DMS114 treated with DMSO at 0.1 percent for 48 hours (cell line): Measurements from ENCODE around the gene CCDC69.
"Not testable (repeated sequence)": the region's sequence is repeated elsewhere in the genome, so short reads cannot be mapped to it uniquely, and the experiment has no call there.

ENCODE experiments used
- DNase-seq: peaks from one replicate; lab custom pipeline; 2025; ENCODE audit not compliant: unreplicated experiment; lab: John Stamatoyannopoulos, UW

CCDC69 gene, protein sequence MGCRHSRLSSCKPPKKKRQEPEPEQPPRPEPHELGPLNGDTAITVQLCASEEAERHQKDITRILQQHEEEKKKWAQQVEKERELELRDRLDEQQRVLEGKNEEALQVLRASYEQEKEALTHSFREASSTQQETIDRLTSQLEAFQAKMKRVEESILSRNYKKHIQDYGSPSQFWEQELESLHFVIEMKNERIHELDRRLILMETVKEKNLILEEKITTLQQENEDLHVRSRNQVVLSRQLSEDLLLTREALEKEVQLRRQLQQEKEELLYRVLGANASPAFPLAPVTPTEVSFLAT

DNA sequence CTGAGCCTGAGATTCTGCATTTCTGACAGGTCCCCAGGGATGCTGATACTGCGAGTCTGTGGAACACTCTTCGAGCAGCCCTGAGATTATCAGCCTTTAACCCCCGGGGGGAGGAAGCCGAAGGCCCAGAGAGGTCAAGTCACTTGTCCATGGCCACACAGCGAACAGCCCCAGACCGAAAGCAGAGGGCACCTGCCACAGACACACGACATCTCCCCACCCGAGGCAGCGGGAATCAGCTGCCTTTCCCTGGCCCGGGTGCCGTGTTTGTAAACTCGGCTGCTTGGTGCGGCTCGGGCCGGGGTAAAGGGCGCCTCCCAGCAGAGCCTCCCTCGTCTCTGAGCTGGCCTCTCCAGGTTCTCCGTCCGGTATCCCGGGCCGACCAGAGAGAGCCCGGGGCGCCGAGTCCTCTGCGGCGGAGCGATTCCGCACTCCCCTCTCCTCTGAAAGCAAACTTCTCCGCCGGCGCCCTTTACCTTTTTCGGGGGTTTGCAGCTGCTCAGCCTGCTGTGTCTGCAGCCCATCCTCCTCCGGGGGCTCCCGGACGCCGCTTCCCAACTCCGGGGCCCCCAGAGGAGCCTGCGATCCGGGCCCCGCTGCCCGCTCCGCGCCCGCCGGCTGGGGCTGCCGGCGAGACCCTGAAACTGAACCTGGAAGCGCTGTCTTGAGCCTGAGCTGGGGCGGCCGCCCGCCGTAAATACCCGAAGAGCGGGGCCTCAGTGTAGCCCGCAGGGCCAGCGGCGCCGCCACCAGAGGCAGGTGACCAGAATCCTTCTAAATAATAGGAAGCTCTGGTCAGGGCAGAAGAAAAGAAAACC is at the start of gene CCDC69:
TSS of gene CCDC69 (minus strand) at position 646 of the 818 bp plus-strand sequence. CDS start at position 524, 122 bp downstream.
- peak; percentile 58 for DNase-seq

DNA sequence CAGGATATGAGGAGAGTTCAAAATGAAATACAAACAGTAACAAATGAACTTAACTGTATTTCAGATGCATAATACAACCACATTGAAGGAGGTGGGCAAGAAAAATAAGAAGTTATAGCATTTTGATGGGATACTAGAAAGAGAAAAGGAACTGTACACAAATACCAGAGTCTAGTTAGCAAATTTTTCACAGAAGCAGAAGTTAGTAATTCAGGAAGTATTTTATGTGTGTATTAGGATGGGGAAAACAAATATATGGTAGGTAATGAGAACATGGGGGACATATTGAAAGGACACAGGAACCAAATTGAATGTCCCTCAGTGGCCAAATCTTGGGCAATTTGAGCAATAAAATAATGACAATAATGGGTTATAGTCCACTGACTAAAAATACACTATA is 47.4 kb upstream of the CCDC69 start:
- no peak for DNase-seq

DNA sequence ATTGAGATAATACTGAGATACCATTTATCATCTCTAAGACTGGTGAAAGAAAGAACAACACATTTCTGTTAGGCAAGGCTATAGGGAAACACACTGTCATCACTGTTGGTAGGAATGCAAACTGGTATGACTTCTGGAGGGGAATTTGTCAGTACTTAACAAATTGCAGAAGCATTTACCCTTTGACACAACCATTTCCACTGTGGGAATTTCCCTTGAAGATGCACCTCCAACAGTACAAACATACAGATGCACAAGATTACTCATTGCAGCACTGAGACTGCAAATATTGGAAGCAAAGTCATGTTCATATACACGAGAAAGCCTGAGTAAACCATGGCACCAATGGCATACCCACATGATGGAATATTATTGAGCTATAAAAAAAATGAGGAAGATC is 46.7 kb upstream of the CCDC69 start:
- DNase-seq = no peak

DNA sequence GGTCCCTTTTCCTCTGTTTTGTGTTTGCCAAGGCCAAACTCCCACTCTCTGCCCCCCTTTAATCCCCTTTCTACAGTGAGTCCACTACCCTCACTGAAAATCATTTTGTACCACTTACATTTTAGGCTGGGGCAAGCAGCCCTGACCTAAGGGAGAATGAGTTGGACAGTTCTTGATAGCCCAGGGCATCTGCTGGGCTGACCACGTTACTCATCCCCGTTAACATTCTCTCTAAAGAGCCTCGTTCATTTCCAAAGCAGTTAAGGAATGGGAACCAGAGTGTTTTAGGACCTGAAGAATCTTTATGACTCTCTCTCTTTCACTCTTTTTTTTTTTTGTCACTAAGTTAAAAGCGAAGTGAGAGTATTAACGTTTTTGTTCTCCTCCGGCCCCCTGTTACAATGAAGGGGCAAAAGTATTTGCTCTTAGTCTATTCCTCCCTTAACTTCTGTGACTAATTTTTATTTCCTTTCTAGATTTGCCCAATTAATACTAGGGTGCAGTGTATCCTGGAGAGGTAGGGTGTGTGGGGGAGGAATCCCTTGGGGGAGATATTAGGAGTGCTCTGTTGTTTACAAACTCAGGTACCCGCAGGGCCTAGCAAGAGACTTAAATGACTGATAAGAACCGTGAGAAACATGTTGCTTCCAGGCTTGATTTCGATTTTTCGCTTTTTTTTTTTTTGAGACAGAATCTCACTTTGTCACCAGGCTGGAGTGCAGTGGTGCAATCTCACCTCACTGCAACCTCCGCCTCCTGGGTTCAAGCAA is 43.8 kb upstream of the CCDC69 start:
- no peak for DNase-seq

DNA sequence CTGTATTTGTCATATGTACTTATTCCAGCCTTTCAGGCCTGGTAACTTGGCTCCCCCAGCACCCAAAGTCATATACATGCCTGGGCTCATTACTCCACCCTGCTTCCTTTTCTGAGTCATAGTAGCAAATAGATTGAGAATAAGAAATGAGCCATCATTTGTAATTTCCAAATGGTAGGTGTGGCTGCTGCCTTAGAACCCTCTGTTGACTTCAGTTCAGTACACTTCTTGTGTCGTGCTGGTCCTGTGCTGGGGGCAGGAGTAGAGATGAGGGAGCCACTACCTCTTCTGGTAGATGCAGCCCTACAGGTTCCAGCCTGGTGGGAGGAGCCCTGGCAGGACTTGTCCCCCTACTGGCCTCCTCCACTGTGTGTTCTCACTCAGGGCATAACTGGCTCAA is 40.2 kb upstream of the CCDC69 start:
- no peak for DNase-seq

DNA sequence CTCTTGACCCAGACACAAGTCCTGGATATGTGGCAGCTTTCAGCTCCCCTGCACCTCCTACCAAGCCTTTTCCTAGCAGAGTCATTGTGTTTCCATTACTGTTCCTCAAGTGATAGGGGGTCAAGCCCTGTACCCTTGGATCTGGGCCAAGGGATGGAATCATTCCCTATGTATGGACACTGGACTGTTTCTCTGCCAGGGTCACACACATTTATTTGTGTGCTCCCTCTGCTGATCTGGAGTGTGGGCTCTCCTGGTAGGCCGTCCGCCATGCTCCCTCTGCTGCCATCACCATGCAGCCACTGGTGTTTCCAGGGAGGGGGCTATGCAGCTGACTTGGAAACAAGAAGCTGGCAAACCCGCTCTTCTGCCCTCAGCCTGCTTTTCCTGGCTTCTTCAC is 38.6 kb upstream of the CCDC69 start:
- DNase-seq = no peak

DNA sequence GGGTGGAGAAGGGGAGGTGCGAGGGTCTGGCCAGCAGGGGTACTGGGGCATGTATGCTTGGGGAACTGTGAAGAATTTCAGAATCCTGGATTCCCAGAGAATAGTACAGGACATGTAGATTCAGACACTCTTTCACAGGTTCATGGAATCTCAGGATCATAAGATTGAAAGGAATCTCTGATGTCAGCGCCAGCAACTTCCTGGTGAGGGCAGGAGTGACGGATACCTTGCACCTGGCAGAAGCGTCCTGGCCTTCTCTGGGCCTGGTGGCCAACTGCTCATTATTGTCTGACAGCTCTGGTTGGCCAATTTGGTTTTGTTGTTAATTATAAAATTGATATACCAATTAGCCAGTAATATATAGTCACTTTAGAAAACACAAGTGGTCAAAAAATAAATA is 36.0 kb upstream of the CCDC69 start:
- DNase-seq = no peak

DNA sequence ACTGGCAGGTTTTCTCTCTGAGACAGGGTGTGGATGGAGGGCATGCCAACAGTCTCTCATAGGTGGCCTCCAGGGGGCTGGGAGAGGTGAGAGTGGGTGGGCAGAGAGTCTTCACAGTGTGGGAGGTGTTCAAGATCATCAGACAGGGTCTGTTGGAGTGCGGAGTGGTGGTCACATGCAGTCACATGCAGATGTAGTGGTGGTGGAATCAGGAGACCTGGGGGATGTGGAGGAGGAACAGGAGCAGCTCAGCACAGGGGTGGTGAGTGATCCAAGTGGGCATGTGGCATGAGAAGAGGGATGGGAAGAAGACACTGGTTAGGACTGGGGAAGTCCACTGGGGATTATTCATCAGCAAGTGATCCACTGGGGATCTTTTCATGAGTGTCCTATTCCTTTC is 34.9 kb upstream of the CCDC69 start:
- DNase-seq = no peak

DNA sequence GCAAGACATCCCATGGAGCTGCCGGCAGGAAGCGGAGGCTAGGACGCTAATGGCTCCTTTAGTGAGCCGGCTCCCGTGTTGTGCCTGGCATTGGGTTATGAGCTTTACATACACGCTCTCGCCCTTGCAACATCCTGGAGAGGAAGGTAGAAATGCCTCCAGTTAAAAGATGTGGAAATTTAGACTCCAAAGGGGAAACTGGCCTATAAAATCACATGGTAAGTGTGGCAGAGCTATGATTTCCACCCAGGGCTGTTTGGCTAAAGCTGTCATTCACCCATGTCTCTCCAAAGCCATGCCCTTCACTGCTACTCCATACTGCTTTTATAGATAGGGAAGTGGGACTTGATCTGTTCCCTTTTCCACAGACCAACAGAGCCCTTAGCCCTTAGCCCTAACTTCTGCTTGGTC is 34.3 kb upstream of the CCDC69 start:
- no peak for DNase-seq

DNA sequence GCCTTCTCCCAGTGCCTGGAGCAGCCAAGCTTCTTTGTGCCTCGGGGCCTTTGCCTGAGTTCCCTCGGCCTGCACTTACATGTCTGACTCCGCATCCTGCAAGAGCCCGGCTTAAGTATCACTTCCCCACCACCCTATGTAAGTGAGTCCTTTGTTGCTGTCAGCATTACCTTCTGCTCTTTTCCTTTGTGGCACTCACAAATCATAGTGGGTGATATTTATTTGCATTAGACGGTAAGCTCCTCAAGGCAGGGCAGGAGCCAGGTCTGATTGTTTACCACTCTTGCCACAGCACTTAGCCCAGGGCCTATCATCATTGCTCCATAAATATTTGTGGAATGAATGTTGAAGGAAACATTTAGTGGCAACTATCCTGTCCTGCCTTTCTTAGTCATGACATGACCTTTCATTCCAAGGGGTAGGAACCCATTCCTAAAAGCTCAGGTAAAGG is 33.9 kb upstream of the CCDC69 start:
- DNase-seq = no peak

DNA sequence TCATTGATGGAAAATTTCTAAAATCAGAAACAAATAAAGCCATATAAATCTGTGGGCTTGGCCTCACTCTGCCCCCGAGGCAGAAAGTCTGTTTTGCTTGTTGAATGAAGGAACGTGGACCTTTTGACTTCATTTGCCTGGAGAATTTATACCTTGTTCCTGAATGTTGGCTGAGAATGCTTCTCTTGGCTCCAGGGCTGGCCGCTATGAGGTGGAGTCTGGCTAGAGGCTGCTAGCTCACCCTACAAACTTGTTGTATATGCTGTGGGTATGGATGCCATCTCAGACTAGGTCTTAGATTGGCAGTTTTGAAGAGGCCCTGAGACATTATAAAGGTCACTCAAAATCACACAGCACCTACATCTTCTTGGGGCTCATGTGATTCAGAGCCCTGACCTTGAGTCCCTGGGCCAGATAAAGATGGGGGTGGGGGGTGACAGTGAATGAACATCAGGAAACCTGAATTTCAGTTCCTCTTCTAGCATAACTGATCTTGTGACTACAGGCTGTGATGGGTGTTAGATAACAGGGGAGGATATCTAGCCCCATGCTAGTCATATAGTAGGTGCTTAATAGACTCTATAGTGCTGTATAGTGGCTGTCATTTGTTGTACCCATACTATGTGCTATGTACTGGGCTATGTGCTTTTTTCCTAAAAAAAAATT is 31.9 kb upstream of the CCDC69 start:
- DNase-seq = no peak

DNA sequence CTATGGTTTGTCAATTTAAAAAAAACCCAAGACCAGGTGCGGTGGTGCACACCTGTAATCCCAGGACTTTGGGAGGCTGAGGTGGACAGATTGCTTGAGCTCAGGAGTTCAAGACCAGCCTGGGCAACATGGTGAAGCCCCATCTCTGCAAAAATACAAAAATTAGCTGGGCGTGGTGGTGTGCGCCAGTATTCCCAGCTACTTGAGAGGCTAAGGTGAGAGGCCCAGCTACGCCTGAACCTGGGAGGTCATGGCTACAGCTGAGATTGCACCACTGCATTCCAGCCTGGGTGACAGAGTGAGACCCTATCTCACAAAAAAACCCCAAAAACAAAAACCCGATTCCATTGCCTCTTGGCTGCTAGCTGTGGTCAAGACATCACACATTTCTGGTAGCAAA is 31.1 kb upstream of the CCDC69 start:
- DNase-seq = not testable (repeated sequence)

DNA sequence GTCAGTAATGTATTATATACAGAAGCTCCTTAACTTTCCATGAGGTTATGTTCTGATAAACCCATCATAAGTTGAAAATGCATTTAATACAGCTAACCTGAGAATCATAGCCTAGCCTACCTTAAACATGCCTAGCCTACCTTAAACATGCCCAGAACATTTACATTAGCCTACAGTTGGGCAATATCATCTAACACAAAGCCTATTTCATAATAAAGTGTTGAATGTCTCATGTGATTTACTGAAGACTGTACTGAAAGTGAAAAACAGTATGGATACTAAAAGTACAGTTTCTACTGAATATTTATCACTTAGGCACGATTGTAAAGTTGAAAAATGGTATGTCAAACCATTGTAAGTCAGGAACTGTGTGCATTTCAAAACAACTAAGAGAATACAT is 30.7 kb upstream of the CCDC69 start:
- DNase-seq = no peak

DNA sequence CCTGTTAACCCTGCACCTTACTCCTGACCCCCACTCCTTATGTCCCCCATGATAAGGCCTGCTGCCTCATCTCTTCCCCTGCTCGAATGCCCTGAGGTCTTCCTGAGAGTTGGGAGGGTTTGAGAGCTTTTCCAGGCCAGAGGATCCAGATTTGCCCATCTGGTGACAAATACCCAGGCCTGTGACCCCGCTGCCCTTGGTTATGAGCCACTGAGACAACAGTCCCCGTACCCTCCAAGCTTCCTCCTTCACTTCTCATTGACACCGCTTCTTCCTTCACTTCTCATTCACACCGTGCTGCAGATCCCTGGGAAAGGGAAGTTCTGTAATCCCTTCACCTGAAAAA is 29.7 kb upstream of the CCDC69 start:
- DNase-seq = no peak

DNA sequence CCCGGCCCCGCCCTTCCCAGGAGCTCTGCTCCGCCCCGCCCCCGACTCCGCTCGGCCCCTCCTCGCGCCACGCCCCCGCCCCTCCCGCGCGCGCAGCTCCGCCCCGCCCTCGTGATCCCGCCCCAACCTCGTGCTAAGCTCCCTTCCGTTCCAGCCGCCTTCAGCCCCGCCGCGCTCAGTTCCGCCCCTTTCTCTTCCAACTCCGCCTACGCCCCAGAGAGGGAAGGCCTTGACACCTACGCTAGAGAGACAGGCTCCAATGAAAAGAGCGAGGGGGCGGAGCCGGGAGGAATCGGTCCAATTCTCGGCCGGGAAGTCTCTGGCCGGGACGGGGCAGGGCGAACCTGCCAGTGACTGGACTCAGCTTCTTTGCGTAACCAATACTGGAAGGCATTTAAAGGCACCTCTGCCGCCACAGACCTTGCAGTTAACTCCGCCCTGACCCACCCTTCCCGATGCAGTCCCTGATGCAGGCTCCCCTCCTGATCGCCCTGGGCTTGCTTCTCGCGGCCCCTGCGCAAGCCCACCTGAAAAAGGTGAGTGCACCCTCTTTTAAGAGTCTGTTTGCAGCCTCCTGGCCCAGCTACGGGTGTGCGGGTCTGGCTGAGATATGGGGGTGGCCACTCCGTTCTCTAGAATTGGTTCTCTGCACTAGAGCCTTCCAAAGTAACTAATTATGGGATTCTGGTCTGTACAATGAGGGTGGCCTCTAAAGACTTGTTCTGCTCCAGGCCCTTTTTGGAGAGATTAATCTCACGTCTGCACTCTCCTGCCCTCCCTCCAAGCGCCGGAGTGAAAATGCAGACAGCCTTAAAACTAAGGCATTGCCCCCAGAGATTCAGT is 29.1 kb upstream of the CCDC69 start, which contains the start of gene GM2A:
TSS of gene GM2A (plus strand) at position 424 of the 843 bp plus-strand sequence. CDS start at position 456, 32 bp downstream.
- DNase-seq = peak; percentile 99

DNA sequence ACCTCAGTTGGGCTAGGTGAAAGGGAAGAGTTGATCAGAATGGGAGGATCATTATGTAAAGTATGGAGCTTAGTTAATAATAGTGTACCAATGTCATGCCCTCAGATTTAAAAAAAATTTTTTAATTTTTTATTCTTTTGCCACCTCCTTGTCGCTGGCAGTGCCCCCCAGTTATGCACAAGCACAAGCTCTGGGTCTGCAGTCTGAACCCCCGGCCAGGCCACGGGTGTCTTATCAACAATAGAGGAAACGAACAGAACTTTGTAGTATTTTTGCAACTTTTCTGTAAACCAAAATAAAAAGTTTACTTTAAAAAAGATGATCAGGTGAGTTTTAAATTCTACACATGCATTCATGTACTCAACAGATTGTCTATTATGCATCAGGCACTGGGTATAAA is 27.7 kb upstream of the CCDC69 start:
- no peak for DNase-seq

DNA sequence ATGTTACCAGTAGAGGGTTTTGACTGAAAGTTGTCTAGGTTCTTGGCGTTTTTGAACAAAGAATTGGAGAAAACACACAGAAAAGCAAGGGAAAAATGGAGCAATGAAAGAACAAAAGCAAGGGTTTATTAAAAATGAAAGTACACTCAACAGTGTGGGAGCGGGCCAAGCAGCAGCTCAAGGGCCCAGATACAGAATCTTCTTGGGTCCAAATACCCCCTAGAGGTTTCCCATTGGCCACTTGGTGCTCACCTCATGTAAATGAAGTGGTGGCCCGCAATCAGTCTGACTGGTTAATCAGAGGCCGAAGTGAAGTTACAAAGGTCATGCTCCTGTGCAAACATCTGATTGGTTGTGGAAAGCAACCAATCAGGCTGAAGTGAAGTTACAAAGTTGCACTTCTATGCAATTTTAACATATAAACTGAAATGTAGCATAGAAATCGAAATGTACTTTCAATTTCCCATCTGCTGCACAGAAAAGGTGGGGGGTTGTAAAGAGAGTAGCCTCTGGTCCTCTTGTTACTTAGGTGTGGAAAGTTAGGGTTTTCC is 27.2 kb upstream of the CCDC69 start:
- DNase-seq = no peak

DNA sequence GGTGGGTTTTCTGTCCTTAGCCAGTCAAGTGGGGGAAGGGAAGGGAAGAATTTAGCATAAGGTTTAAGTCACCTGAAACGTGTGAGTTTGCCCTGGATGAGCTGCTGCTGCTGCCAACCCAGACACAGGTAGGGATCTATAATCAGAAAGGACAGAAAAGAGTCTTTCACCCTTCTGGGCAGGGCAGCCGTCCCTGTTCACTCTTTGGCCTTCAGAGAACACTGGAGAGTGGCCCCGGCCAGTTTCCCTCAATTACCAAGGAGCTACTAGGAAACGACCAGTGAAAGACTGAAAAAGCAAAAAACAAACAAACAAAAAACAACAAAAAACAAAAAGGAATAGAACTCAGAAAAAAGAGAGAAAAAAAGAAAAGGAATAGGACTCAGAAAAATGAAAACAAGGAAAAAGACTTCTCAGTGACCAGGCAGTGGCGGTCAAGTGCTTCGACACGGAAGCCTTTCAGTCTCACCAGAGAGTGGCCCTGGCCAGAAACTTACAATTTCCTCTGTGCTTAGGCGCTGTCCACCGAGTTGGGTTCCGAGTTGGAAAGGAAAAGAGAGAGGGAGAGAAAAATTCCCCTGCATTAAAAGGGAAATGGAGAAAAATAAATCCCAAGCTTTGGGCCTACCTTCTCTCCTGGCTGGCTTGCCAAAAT is 26.6 kb upstream of the CCDC69 start:
- DNase-seq = no peak

DNA sequence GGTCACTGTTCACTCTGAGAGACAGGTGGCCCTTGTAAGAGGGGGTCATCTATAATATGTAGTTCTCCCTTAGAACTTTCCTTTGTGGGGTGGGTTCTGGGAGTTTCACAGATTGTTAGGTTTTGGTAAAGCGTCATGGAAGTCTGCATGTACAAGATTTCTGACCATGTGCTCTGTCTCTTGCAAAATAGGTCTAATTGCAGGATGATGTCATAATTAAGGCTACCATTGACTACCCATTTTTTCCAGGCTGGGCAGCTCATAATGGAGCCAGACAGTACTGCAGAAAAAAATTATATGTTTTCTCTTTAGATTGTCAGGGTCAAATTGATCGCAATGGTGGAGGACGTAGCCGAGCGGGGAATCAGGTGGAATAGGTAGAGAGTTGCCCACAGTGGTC is 25.4 kb upstream of the CCDC69 start:
- no peak for DNase-seq
